ENCODE results near the gene POU4F3. TPM values are rescaled to one million over a fixed set of nuclear protein-coding genes. Genes with fewer than 3 reads are reported as not detected.
"Not testable (repeated sequence)": the region's sequence is repeated elsewhere in the genome, so short reads cannot be mapped to it uniquely, and the experiment has no call there.

Gene POU4F3, protein sequence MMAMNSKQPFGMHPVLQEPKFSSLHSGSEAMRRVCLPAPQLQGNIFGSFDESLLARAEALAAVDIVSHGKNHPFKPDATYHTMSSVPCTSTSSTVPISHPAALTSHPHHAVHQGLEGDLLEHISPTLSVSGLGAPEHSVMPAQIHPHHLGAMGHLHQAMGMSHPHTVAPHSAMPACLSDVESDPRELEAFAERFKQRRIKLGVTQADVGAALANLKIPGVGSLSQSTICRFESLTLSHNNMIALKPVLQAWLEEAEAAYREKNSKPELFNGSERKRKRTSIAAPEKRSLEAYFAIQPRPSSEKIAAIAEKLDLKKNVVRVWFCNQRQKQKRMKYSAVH
- total RNA-seq (under 1 TPM; 0.15 to 0.16 TPM), polyA plus RNA-seq (under 1 TPM in 1 of 2 donors, not detected in 1; 0.64 TPM)
- long read RNA-seq, donor 1: 0 reads
- long read RNA-seq, donor 2: 0 reads

DNA sequence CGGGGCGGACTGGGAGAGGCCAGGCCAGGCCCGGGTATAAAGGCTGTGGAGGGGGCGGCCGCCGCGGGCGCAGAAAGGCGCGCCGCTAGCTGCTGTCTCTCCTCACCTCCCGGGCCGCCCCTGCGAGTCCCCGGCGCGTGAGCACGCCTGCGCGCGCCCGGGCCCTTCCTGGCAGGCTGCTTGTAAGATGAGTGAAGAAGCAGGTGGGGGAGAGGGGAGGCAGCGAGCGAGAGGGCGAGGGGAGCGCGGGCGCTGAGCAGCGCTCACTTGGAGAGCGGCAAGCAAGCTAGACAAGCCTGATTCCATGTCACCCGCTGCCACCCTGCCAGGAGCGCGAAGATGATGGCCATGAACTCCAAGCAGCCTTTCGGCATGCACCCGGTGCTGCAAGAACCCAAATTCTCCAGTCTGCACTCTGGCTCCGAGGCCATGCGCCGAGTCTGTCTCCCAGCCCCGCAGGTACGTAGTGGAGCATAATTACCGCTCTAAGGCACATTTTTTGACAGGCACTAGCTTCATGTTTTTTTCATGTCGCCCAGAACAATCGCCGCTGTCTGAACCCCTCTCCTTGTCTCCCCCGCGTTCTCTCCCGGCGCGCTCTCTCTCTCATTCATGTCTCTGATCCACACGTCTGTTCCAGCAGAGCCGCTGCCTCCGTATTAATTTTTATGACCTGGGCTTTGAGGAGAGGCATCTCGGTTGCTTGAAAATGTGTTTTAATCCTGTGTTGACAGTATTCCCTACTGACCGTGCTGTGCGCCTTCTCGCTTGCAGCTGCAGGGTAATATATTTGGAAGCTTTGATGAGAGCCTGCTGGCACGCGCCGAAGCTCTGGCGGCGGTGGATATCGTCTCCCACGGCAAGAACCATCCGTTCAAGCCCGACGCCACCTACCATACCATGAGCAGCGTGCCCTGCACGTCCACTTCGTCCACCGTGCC is at the start of gene POU4F3:
TSS of gene POU4F3 (plus strand) at position 66 of the 941 bp plus-strand sequence. CDS start at position 340, 274 bp downstream.
- H3K4me3 ChIP-seq (ENCODE audit: low read length in 2 of 2): no peak within 1 kb of the TSS
- intact Hi-C loops (cut with DNase I): no loop called here
- H3K27me3 ChIP-seq (ENCODE audit: control insufficient read depth in 1 of 2, insufficient read depth in 2 of 2, low read length in 1 of 2): no peaks in the 10 kb centered on the region
- no peak within 1 kb of the TSS for H3K27ac ChIP-seq (ENCODE audit: low read depth in 1 of 2, low read length in 2 of 2)
- H3K9me3 ChIP-seq (ENCODE audit: control insufficient read depth, low read length): no peaks in the 10 kb centered on the region
- no peaks in the 10 kb centered on the region for H3K4me1 ChIP-seq (ENCODE audit: control insufficient read depth in 1 of 2, insufficient read depth in 2 of 2, low read length in 2 of 2)
- H3K36me3 ChIP-seq (ENCODE audit: control insufficient read depth in 1 of 2, insufficient read depth in 2 of 2, low read length in 1 of 2): no peaks in the 10 kb centered on the region
- DNase-seq (no peak), ATAC-seq (ENCODE audit: low FRiP score) (no peak)
- 1 to 2% methylated on average over 70 of the region's 70 CpGs for WGBS, 2 donors

DNA sequence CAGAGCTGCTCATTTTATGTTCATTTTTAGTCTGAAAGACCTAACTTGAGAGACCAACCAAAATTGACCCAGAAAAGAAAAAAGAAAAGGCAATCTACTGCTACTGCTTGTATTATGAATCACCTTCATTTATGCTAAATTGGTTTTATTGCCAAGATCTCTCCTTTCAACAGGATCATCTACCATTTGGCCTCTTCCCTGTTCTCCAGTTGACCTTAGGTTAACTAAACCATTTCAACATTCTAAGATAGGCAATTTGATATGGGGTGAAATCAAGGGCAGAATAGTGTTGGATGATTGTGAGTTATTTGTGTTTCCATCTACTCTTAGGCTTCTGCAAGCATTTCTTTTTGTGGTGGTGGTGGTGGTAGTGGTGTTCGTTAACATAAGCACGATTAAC is 48.3 kb upstream of the POU4F3 start:
- no peaks in the 10 kb centered on the region for H3K4me1 ChIP-seq (ENCODE audit: control insufficient read depth in 1 of 2, insufficient read depth in 2 of 2, low read length in 2 of 2)
- no peaks in the 10 kb centered on the region for H3K27me3 ChIP-seq (ENCODE audit: control insufficient read depth in 1 of 2, insufficient read depth in 2 of 2, low read length in 1 of 2)
- DNase-seq (no peak), ATAC-seq (ENCODE audit: low FRiP score) (no peak)
- intact Hi-C loops (cut with DNase I): loop anchor here (5.0 kb wide), 1 partner anchor 137 kb away; no protein-coding TSS in a partner anchor
- H3K36me3 ChIP-seq (ENCODE audit: control insufficient read depth in 1 of 2, insufficient read depth in 2 of 2, low read length in 1 of 2): no peaks in the 10 kb centered on the region
- H3K9me3 ChIP-seq (ENCODE audit: control insufficient read depth, low read length): no peaks in the 10 kb centered on the region
- 94 to 95% methylated on average over 2 of the region's 2 CpGs for WGBS, 2 donors
- H3K4me3 ChIP-seq (ENCODE audit: low read length in 2 of 2): no peak overlapping the region
- H3K27ac ChIP-seq (ENCODE audit: low read depth in 1 of 2, low read length in 2 of 2): no peak overlapping the region

DNA sequence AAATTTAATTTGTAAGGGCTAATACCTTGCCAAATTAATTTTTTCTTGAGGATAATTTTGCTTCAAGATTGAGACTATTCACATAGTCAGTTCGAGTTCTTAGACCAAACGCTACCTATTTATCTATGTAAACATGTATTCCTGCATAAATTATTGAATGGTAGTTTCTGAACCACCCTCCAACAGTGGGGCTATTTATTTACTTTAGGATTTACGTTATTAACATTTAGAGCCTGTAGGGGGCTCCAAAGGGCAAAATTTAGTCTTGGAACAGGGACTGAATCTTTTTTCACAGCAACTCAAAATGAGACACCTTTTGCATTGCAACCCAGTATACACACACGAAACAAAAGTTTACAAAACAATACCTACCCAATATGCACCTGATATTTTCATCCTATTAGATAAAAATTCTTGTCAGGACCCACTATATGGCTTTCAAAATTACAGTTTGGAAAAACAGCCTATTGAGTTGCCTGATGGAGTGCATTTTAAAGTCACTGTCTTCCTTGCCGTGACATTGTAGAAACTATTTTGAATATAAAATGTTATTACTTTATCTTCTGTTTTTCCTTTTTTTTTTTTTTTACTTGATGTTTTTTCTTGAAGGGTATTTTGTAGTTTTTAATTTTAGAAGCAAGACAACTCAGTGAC is 47.1 kb upstream of the POU4F3 start:
- intact Hi-C loops (cut with DNase I): loop anchor here (5.0 kb wide), 1 partner anchor 136 kb away; no protein-coding TSS in a partner anchor
- no peak for ATAC-seq (ENCODE audit: low FRiP score)
- no peak for DNase-seq
- Histone ChIP-seq H3K36me3 (ENCODE audit: control insufficient read depth in 1 of 2, insufficient read depth in 2 of 2, low read length in 1 of 2) (no peaks in the 10 kb centered on the region), H3K9me3 (ENCODE audit: control insufficient read depth, low read length) (no peaks in the 10 kb centered on the region), H3K4me1 (ENCODE audit: control insufficient read depth in 1 of 2, insufficient read depth in 2 of 2, low read length in 2 of 2) (no peaks in the 10 kb centered on the region), H3K27ac (ENCODE audit: low read depth in 1 of 2, low read length in 2 of 2) (no peak overlapping the region), H3K27me3 (ENCODE audit: control insufficient read depth in 1 of 2, insufficient read depth in 2 of 2, low read length in 1 of 2) (no peaks in the 10 kb centered on the region), H3K4me3 (ENCODE audit: low read length in 2 of 2) (no peak overlapping the region)
- 20% methylated on average over 5 of the region's 5 CpGs for WGBS, 2 donors

DNA sequence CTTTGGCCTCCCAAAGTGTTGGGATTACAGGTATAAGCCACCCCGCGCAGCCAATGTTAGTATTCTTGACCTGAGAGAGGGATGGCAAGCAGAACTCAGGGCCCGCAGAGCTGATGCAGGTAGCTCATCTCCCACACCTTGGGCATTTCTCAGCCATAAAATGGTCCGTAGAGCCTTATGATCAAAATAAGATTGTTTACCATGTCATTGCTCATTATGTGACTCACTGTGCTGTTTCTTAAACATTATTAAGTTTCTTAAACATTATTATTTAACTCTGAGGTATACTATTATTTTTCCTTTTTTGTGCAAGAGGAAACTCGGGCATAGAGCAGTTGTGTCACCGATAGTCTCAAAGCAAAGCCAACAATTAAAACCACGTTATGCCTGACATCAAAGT is 42.4 kb upstream of the POU4F3 start:
- DNase-seq (no peak), ATAC-seq (ENCODE audit: low FRiP score) (no peak)
- no peaks in the 10 kb centered on the region for H3K4me1 ChIP-seq (ENCODE audit: control insufficient read depth in 1 of 2, insufficient read depth in 2 of 2, low read length in 2 of 2)
- H3K4me3 ChIP-seq (ENCODE audit: low read length in 2 of 2): no peak overlapping the region
- H3K9me3 ChIP-seq (ENCODE audit: control insufficient read depth, low read length): no peaks in the 10 kb centered on the region
- H3K36me3 ChIP-seq (ENCODE audit: control insufficient read depth in 1 of 2, insufficient read depth in 2 of 2, low read length in 1 of 2): no peaks in the 10 kb centered on the region
- WGBS, 2 donors: 84 to 89% methylated on average over 7 of the region's 7 CpGs
- H3K27ac ChIP-seq (ENCODE audit: low read depth in 1 of 2, low read length in 2 of 2): no peak overlapping the region
- no peaks in the 10 kb centered on the region for H3K27me3 ChIP-seq (ENCODE audit: control insufficient read depth in 1 of 2, insufficient read depth in 2 of 2, low read length in 1 of 2)
- intact Hi-C loops (cut with DNase I): no loop called here

DNA sequence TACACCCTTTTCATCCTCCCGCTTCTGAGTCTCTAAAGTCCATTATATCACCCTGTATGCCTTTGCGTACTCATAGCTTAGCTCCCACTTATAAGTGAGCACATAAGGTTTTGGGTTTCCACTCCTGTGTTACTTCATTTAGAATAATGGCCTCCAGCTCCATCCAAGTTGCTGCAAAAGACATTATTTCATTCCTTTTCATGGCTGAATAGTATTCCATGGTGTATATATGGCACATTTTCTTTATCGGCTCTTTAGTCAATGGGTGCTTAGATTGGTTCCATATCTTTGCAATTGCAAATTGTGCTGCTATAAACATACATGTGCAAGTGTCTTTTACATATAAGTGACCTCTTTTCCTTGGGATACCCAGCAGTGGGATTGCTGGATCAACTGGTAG is 39.7 kb upstream of the POU4F3 start:
- ATAC-seq (ENCODE audit: low FRiP score); H3K27ac ChIP-seq (ENCODE audit: low read depth in 1 of 2, low read length in 2 of 2); H3K9me3 ChIP-seq (ENCODE audit: control insufficient read depth, low read length); H3K4me1 ChIP-seq (ENCODE audit: control insufficient read depth in 1 of 2, insufficient read depth in 2 of 2, low read length in 2 of 2); DNase-seq; intact Hi-C loops (cut with DNase I); H3K4me3 ChIP-seq (ENCODE audit: low read length in 2 of 2); H3K27me3 ChIP-seq (ENCODE audit: control insufficient read depth in 1 of 2, insufficient read depth in 2 of 2, low read length in 1 of 2); H3K36me3 ChIP-seq (ENCODE audit: control insufficient read depth in 1 of 2, insufficient read depth in 2 of 2, low read length in 1 of 2): not testable (repeated sequence)
- WGBS, 2 donors: 98% methylated on average over 3 of the region's 3 CpGs

DNA sequence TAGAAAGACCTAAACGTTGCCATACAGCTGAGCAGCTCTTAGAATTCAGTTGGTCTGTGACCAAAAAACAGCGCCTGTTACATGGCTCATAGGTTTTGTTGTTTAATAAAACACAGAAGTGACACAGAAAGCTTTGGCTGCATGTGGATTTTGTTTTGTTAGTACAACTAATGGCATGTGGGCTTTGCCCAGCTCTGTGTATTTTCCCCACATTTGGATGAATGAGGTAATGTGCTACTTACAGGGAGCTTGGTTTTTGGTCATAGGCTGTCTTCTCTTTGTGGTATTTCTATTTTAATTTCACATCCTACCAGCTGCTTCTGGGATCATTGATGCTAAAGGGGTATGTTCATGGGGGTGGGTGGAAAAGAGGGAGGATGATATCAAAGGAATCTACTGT is 37.0 kb upstream of the POU4F3 start:
- ATAC-seq (ENCODE audit: low FRiP score) (no peak), DNase-seq (no peak)
- intact Hi-C loops (cut with DNase I): no loop called here
- Histone ChIP-seq H3K4me1 (ENCODE audit: control insufficient read depth in 1 of 2, insufficient read depth in 2 of 2, low read length in 2 of 2) (no peaks in the 10 kb centered on the region), H3K9me3 (ENCODE audit: control insufficient read depth, low read length) (no peaks in the 10 kb centered on the region), H3K27me3 (ENCODE audit: control insufficient read depth in 1 of 2, insufficient read depth in 2 of 2, low read length in 1 of 2) (no peaks in the 10 kb centered on the region), H3K27ac (ENCODE audit: low read depth in 1 of 2, low read length in 2 of 2) (no peak overlapping the region), H3K36me3 (ENCODE audit: control insufficient read depth in 1 of 2, insufficient read depth in 2 of 2, low read length in 1 of 2) (no peaks in the 10 kb centered on the region), H3K4me3 (ENCODE audit: low read length in 2 of 2) (no peak overlapping the region)
- WGBS, 2 donors: 17 to 33% methylated on average over 2 of the region's 2 CpGs

DNA sequence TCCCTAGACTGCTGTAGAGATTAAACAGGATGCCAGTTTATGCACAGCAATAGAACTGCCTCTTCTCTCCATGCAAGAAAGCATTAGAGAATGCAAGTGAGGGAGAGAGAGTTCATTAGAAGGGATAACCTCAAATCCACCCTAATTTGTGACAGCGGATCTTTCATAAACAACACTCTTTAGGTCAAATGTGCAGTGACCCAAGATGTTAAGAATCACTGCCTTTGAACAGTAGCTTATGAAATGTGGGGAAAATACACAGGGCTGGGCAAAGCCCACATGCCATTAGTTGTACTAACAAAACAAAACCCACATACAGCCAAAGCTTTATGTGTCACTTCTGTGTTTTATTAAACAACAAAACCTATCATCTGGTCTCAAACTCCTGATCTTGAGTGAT is 36.2 kb upstream of the POU4F3 start:
- no peaks in the 10 kb centered on the region for H3K9me3 ChIP-seq (ENCODE audit: control insufficient read depth, low read length)
- no peaks in the 10 kb centered on the region for H3K4me1 ChIP-seq (ENCODE audit: control insufficient read depth in 1 of 2, insufficient read depth in 2 of 2, low read length in 2 of 2)
- no peaks in the 10 kb centered on the region for H3K27me3 ChIP-seq (ENCODE audit: control insufficient read depth in 1 of 2, insufficient read depth in 2 of 2, low read length in 1 of 2)
- DNase-seq (no peak), ATAC-seq (ENCODE audit: low FRiP score) (no peak)
- H3K36me3 ChIP-seq (ENCODE audit: control insufficient read depth in 1 of 2, insufficient read depth in 2 of 2, low read length in 1 of 2): no peaks in the 10 kb centered on the region
- 26 to 51% methylated on average over 1 of the region's 1 CpG for WGBS, 2 donors
- H3K4me3 ChIP-seq (ENCODE audit: low read length in 2 of 2): no peak overlapping the region
- intact Hi-C loops (cut with DNase I): no loop called here
- H3K27ac ChIP-seq (ENCODE audit: low read depth in 1 of 2, low read length in 2 of 2): no peak overlapping the region

DNA sequence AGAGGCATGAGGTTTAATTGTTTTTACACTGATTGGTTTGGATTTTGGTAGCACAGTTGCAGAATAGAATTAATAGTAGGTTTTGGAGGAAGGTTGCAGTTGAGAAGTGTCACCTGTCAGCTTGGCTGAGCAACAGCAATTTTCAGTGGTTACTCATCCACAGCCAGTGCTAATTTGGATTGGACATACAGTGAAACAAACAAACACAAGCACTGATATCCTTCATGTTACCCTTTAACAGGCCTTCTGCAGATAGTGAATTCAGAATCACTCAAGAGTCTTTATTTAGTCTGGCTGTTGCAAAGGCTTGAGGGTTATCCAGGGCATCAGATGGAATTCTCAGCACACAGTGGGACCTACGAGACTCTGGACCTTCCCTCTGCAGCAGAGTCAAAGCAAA is 31.8 kb upstream of the POU4F3 start:
- Histone ChIP-seq H3K27me3 (ENCODE audit: control insufficient read depth in 1 of 2, insufficient read depth in 2 of 2, low read length in 1 of 2) (peaks cover 0 to 4% of the 10 kb centered on the region in 2 donors), H3K36me3 (ENCODE audit: control insufficient read depth in 1 of 2, insufficient read depth in 2 of 2, low read length in 1 of 2) (no peaks in the 10 kb centered on the region), H3K9me3 (ENCODE audit: control insufficient read depth, low read length) (no peaks in the 10 kb centered on the region), H3K27ac (ENCODE audit: low read depth in 1 of 2, low read length in 2 of 2) (no peak overlapping the region), H3K4me1 (ENCODE audit: control insufficient read depth in 1 of 2, insufficient read depth in 2 of 2, low read length in 2 of 2) (no peaks in the 10 kb centered on the region), H3K4me3 (ENCODE audit: low read length in 2 of 2) (no peak overlapping the region)
- ATAC-seq (ENCODE audit: low FRiP score) (no peak), DNase-seq (no peak)
- 43 to 45% methylated on average over 1 of the region's 1 CpG for WGBS, 2 donors
- intact Hi-C loops (cut with DNase I): no loop called here
